ENCODE measurements around the gene OR1L1. TPM values are rescaled to one million over a fixed set of nuclear protein-coding genes. Genes with fewer than 3 reads are reported as not detected.

OR1L1 gene
- total RNA-seq (2014; rRNA removed; shearing (Covaris generic); ENCODE audit: low replicate concordance): not detected in 2 replicates

- H3K27me3 ChIP-seq: peaks cover 5% of the 10 kb centered on the region; the same call in 1 of the 2 replicates
- no peak within 1 kb of the TSS for H3K4me3 ChIP-seq
- H3K36me3 ChIP-seq: no peaks in the 10 kb centered on the region
- DNase-seq: no peak
- no peaks in the 10 kb centered on the region for H3K9me3 ChIP-seq
These were observed at the start of gene OR1L1 for GRCh38 chr9:122661416-122661815. Gene OR1L1, plus strand, starts transcription at chr9:122661716. Its CDS starts 0 bp downstream, at chr9:122661716.

DNA sequence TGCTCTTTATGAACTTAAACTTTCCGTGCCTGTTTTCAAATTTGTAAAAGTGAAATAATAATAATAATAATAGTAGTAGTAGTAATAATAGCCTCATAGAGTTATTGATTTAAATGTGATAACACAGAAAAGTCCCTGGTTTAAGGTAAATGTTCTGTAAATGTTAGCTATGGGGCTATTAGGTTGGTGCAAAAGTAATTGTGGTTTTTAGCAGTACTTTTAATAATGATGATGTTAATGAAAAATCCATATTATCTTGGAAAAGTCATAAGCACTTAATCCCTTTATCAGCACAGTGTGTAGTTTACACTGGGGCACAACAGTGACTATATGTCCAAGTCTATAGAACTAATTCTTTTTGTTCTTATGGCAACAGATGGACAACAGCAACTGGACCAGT is 47.2 kb upstream of the OR1L1 start, which contains the start of gene OR1Q1:
OR1Q1 (plus strand) TSS at position 377 of the 400 bp plus-strand sequence; CDS start at position 377, 0 bp downstream.
- Histone ChIP-seq H3K27me3 (no peaks in the 10 kb centered on the region), H3K36me3 (no peaks in the 10 kb centered on the region), H3K4me3 (no peak within 1 kb of the TSS), H3K9me3 (no peaks in the 10 kb centered on the region)
- no peak for DNase-seq

DNA sequence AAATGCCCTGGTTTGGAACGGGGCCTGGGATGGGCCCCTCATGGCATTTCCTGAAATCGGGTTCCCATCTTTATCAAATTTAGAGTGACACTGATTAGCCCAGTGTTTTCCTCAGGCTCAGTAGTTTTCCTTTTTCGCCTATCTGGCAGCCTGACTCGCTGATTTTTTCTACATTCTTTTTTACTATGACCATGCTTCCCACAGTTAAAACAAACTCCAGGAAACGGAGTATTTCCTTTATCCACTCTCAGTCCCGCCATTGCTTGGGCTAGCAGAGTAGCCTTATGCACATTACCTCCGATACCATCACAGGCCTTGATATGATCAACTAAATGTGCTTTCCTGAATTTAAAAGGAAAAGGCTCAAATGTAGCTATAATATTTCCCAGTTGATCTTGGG is 41.5 kb upstream of the OR1L1 start:
- no peaks in the 10 kb centered on the region for H3K36me3 ChIP-seq
- H3K9me3 ChIP-seq: no peaks in the 10 kb centered on the region
- no peak for DNase-seq
- no peaks in the 10 kb centered on the region for H3K27me3 ChIP-seq
- no peak overlapping the region for H3K4me3 ChIP-seq

GRCh38 chr9:122642226-122642625 is 19.3 kb upstream of the OR1L1 start:
- DNase-seq: no peak
- Histone ChIP-seq H3K27me3 (peaks cover 2% of the 10 kb centered on the region; the same call in 1 of the 2 replicates), H3K9me3 (no peaks in the 10 kb centered on the region), H3K4me3 (no peak overlapping the region), H3K36me3 (no peaks in the 10 kb centered on the region)

DNA sequence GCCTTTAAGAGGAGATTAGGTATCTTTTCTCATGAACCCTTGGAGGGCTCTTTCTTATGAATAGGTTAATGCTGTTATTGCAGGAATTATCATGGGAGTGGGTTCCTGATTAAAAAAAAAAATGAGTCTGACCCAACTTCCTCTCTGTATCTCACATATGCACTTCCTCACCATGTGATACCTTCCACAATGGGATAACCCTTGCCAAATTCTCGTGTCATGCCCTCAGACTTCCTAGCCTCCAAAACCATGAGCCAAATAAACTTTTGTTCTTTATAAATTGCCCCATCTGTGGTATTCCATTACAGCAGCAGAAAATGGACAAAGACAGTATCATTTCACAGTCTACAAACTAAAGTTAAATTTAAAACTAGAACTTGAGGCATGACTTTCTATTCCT is 5.1 kb upstream of the OR1L1 start:
- Histone ChIP-seq H3K4me3 (no peak overlapping the region), H3K9me3 (no peaks in the 10 kb centered on the region), H3K27me3 (no peaks in the 10 kb centered on the region; the same call in 1 of the 2 replicates), H3K36me3 (no peaks in the 10 kb centered on the region)
- no peak for DNase-seq

GRCh38 chr9:122657527-122657926 is 4.0 kb upstream of the OR1L1 start, which contains the start of gene OR1B1:
Gene OR1B1, minus strand, starts transcription at chr9:122657627.
- Histone ChIP-seq H3K36me3 (no peaks in the 10 kb centered on the region), H3K9me3 (no peaks in the 10 kb centered on the region), H3K4me3 (no peak within 1 kb of the TSS), H3K27me3 (peaks cover 3% of the 10 kb centered on the region; the same call in 1 of the 2 replicates)
- DNase-seq: no peak

- H3K4me3 ChIP-seq: no peak overlapping the region
- H3K9me3 ChIP-seq: no peaks in the 10 kb centered on the region
- no peak for DNase-seq
- no peaks in the 10 kb centered on the region for H3K27me3 ChIP-seq
- no peaks in the 10 kb centered on the region for H3K36me3 ChIP-seq
These were observed 11.0 kb downstream of the OR1L1 start for GRCh38 chr9:122672481-122672880.

DNA sequence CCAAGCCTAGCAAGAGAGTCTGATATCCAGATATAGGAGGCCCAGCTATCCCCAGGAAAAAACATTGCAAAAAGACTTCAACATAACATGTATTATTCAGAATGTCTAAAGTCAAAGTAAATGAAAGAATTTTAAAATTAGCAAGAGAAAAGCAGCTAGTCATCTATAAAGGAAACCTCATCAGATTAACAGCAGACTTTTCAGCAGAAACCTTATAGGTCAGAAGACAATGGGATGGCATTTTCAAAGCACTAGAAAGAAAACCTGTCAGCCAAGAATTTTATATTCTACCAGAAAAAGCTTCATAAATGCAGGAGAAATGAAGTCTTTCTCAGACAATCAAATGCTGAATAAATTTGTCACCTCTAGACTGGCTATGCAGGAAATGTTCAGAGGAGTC is 23.3 kb downstream of the OR1L1 start:
- Histone ChIP-seq H3K4me3 (no peak overlapping the region), H3K27me3 (0 out of 2 replicates have a peak, but pooled peaks cover 4% of the 10 kb centered on the region), H3K36me3 (no peaks in the 10 kb centered on the region), H3K9me3 (peaks cover 5% of the 10 kb centered on the region)
- DNase-seq: no peak

DNA sequence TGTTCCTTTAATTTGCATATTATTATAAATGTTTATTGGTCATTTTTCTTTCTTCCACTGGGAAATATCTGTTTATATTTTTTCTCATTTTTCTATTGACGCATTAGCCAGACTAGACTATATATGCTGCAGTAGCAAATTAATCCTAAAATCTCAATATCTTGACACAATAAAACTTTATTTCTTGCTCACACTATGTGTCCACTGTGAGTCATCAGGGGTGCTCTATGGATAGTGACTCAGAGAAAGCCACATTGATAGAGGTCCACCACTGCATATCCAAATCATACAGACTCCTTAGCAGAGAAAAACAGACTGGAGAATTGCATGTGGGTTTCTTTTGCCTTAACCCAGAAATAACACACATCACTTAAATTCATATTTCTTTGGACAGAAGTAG is 34.2 kb downstream of the OR1L1 start:
- no peaks in the 10 kb centered on the region for H3K9me3 ChIP-seq
- DNase-seq: no peak
- 0 out of 2 replicates have a peak, but pooled peaks cover 2% of the 10 kb centered on the region for H3K27me3 ChIP-seq
- H3K36me3 ChIP-seq: no peaks in the 10 kb centered on the region
- H3K4me3 ChIP-seq: no peak overlapping the region

Other genes starting within 250 kb of the OR1L1 start
- gene OR1J1, start 183.8 kb upstream of the OR1L1 start, total RNA-seq (2014; rRNA removed; shearing (Covaris generic); ENCODE audit: low replicate concordance): not detected in 2 replicates
- not detected in 2 replicates for gene OR1J2, start 150.9 kb upstream of the OR1L1 start, total RNA-seq (2014; rRNA removed; shearing (Covaris generic); ENCODE audit: low replicate concordance)
- gene OR1J4, start 142.6 kb upstream of the OR1L1 start, total RNA-seq (2014; rRNA removed; shearing (Covaris generic); ENCODE audit: low replicate concordance): not detected in 2 replicates
- gene OR1N1, start 134.4 kb upstream of the OR1L1 start, total RNA-seq (2014; rRNA removed; shearing (Covaris generic); ENCODE audit: low replicate concordance): not detected in 2 replicates
- gene OR1N2, start 108.6 kb upstream of the OR1L1 start, total RNA-seq (2014; rRNA removed; shearing (Covaris generic); ENCODE audit: low replicate concordance): not detected in 2 replicates
- not detected in 2 replicates for gene OR1L8, start 78.3 kb upstream of the OR1L1 start, total RNA-seq (2014; rRNA removed; shearing (Covaris generic); ENCODE audit: low replicate concordance)
- gene OR1Q1, start 47.0 kb upstream of the OR1L1 start, total RNA-seq (2014; rRNA removed; shearing (Covaris generic); ENCODE audit: low replicate concordance): not detected in 2 replicates
- gene OR1B1, start 4.1 kb upstream of the OR1L1 start, total RNA-seq (2014; rRNA removed; shearing (Covaris generic); ENCODE audit: low replicate concordance): not detected in 2 replicates
- gene OR1L3, start 13.4 kb downstream of the OR1L1 start, total RNA-seq (2014; rRNA removed; shearing (Covaris generic); ENCODE audit: low replicate concordance): not detected in 2 replicates
- gene OR1L4, start 62.3 kb downstream of the OR1L1 start, total RNA-seq (2014; rRNA removed; shearing (Covaris generic); ENCODE audit: low replicate concordance): not detected in 2 replicates
- not detected in 2 replicates for gene OR1L6, start 80.6 kb downstream of the OR1L1 start, total RNA-seq (2014; rRNA removed; shearing (Covaris generic); ENCODE audit: low replicate concordance)
- gene OR5C1, start 127.2 kb downstream of the OR1L1 start, total RNA-seq (2014; rRNA removed; shearing (Covaris generic); ENCODE audit: low replicate concordance): not detected in 2 replicates
- not detected in 2 replicates for gene OR1K1, start 138.4 kb downstream of the OR1L1 start, total RNA-seq (2014; rRNA removed; shearing (Covaris generic); ENCODE audit: low replicate concordance)
- 23.4 and 25.8 TPM in 2 replicates for gene PDCL, start 166.9 kb downstream of the OR1L1 start, total RNA-seq (2014; rRNA removed; shearing (Covaris generic); ENCODE audit: low replicate concordance)
- 17.6 and 25.1 TPM in 2 replicates for gene RC3H2, start 243.6 kb downstream of the OR1L1 start, total RNA-seq (2014; rRNA removed; shearing (Covaris generic); ENCODE audit: low replicate concordance)